Measurements from ENCODE around the gene KDM5C.

GRCh38 chrX:53260836-53261235 lies 35.8 kb upstream of the KDM5C start:
- TF ChIP-seq, protein P1, sequence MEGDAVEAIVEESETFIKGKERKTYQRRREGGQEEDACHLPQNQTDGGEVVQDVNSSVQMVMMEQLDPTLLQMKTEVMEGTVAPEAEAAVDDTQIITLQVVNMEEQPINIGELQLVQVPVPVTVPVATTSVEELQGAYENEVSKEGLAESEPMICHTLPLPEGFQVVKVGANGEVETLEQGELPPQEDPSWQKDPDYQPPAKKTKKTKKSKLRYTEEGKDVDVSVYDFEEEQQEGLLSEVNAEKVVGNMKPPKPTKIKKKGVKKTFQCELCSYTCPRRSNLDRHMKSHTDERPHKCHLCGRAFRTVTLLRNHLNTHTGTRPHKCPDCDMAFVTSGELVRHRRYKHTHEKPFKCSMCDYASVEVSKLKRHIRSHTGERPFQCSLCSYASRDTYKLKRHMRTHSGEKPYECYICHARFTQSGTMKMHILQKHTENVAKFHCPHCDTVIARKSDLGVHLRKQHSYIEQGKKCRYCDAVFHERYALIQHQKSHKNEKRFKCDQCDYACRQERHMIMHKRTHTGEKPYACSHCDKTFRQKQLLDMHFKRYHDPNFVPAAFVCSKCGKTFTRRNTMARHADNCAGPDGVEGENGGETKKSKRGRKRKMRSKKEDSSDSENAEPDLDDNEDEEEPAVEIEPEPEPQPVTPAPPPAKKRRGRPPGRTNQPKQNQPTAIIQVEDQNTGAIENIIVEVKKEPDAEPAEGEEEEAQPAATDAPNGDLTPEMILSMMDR (IDR thresholded peaks at IDR 0.05 in 8 of 11, conservative IDR thresholded peaks at IDR 0.05 in 3 of 11), result no peak
- TF ChIP-seq POLR2A (IDR thresholded peaks at IDR 0.05), result no peak

Data from spleen (tissue), 7 donors.